CD4-positive, alpha-beta T cell treated with Interleukin-2 at 100 ng/mL for 4 hours (primary cell): ENCODE measurements around the gene SRY.
"Not testable (repeated sequence)": the region's sequence is repeated elsewhere in the genome, so short reads cannot be mapped to it uniquely, and the experiment has no call there.

Experiments used
- DNase-seq: peaks from one replicate; pipeline ENCODE4 v3.0.0-alpha.2; 2020; ENCODE audit warnings: low spot score

The SRY gene

GRCh38 chrY:2787600-2787999, at the start of gene SRY:
Gene SRY, minus strand, starts transcription at chrY:2787682. Its CDS starts 79 bp downstream, at chrY:2787603.
- no peak for DNase-seq

- DNase-seq = no peak
Observed at GRCh38 chrY:2837078-2837477, 49.6 kb upstream of the SRY start.

GRCh38 chrY:2835230-2835629, 47.7 kb upstream of the SRY start:
- no peak for DNase-seq

- DNase-seq = no peak
Observed at GRCh38 chrY:2828497-2828896, 41.0 kb upstream of the SRY start.

GRCh38 chrY:2824471-2824870, 37.0 kb upstream of the SRY start:
- no peak for DNase-seq

DNA sequence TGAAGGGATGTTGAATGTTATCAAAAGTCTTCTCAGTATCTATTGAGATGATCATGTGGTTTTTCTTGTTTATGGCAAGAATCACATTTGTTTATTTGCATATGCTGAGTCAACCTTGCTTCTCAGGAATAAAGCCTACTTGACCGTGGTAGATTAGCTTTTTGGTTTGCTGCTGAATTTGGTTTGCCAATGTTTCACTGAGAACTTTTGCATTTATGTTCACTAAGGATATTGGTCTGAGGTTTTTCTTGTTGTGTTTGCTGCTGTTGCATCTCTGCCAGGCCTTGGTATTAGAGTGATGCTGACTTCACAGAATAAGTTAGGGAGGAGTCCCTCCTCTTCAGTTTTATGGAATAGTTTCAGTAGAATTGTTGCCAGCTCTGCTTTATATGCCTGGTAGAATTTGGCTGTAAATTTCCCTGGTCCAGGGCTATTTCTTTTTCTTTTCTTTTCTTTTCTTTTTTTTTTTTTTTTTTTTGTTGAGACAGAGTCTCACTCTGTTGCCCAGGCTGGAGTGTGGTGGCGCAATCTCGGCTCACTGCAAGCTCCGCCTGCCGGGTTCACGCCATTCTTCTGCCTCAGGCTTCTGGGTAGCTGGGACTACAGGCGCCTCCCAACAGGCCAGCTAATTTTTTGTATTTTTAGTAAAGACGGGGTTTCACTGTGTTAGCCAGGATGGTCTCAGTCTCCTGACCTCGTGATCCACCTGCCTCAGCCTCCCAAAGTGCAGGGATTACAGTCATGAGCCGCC, 29.8 kb upstream of the SRY start:
- not testable (repeated sequence) for DNase-seq

GRCh38 chrY:2800246-2800645, 12.8 kb upstream of the SRY start:
- no peak for DNase-seq

DNA sequence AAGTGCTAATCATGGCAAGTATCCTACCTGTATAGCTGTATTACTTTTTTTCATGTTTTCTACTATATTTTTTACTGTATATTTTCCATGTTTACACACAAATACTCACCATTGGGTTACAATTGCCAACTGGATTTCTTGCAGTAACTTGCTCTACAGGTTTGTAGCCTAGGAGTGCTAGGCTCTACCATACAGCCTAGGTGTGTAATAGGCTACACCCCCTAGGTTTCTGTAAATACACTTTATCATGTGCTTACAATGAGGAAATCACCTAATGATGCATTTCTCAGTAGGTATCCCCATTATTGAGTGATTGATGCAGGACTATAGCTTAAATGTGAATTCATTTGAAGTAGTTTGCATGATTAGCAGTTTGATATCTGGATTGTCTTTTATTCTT, 10.5 kb upstream of the SRY start:
- no peak for DNase-seq

DNA sequence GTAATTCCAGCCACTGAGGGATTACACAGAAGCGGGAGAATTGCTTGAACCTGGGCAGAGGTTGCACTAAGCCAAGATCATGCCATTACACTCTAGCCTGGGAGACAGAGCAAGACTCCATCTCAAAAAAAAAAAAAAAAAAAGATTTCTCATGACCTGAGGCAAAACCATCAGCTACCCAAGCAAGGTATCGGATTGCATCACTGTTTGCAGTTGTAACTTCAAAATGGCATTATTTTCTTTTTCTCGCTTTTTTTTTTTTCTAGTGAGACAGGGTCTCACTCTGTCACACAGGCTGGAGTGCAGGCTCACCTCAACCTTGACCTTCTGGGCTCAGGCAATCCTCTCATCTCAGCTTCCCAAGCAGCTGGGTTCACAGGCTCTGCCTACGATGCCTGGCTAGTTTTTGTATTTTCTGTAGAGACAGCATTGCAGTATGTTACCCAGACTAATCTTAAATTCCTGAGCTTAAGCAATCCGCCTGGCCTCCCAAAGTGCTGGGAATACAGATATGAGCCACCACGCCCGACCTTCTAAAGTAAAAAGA, 9.6 kb upstream of the SRY start:
- no peak for DNase-seq

DNA sequence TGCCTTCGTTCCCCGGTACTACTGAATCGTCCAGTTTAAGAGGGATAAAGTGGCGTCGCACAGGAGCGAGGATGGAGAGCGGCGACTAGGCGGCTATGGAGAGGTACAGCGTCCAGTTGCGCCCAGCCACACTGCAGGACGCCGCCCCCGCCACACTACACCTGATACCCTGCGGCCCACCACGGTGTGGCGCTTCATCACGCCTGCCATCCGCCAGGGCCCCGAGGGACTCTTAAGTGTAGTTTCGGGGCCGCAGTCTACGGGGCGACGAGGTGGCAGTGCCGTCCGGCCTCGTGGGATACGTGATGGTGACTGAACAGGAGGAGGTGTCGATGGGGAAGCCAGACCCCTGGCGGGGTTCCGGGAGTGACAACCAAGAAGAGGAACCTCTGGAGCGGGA, 2.3 kb upstream of the SRY start:
- no peak for DNase-seq

GRCh38 chrY:2786876-2787512, 488 bp downstream of the SRY start:
- no peak for DNase-seq
